NOMO-1 treated with DMSO at 0.1 percent for 48 hours (cell line): ENCODE results near the gene LAMB4.

Experiments
- DNase-seq: peaks from one replicate; lab custom pipeline; 2025; ENCODE audit not compliant: unreplicated experiment; lab: John Stamatoyannopoulos, UW

The LAMB4 gene

GRCh38 chr7:108114117-108114841 lies 15.9 kb downstream of the LAMB4 start:
- no peak for DNase-seq

GRCh38 chr7:108112683-108113082 lies 17.5 kb downstream of the LAMB4 start:
- DNase-seq = no peak

GRCh38 chr7:108109221-108109908 lies 20.8 kb downstream of the LAMB4 start:
- no peak for DNase-seq

- no peak for DNase-seq
Measured at GRCh38 chr7:108108131-108108530, 22.0 kb downstream of the LAMB4 start.

GRCh38 chr7:108104324-108104723 lies 25.8 kb downstream of the LAMB4 start:
- DNase-seq = no peak

- DNase-seq = no peak
Measured at GRCh38 chr7:108103558-108104298, 26.4 kb downstream of the LAMB4 start.

GRCh38 chr7:108102671-108103312 lies 27.4 kb downstream of the LAMB4 start:
- DNase-seq = no peak

GRCh38 chr7:108101759-108102158 lies 28.4 kb downstream of the LAMB4 start:
- no peak for DNase-seq

- no peak for DNase-seq
Measured at GRCh38 chr7:108099713-108100112, 30.4 kb downstream of the LAMB4 start.

GRCh38 chr7:108097703-108098102 lies 32.5 kb downstream of the LAMB4 start:
- DNase-seq = no peak

GRCh38 chr7:108096996-108097395 lies 33.2 kb downstream of the LAMB4 start:
- no peak for DNase-seq

GRCh38 chr7:108094933-108095710 lies 35.0 kb downstream of the LAMB4 start:
- no peak for DNase-seq

- DNase-seq = no peak
Measured at GRCh38 chr7:108094346-108094745, 35.8 kb downstream of the LAMB4 start.

- DNase-seq = no peak
Measured at GRCh38 chr7:108093851-108094331, 36.3 kb downstream of the LAMB4 start.

GRCh38 chr7:108093341-108093740 lies 36.8 kb downstream of the LAMB4 start:
- no peak for DNase-seq

GRCh38 chr7:108091461-108091831 lies 38.7 kb downstream of the LAMB4 start:
- no peak for DNase-seq

- DNase-seq = no peak
Measured at GRCh38 chr7:108090791-108091460, 39.2 kb downstream of the LAMB4 start.

GRCh38 chr7:108089381-108089780 lies 40.8 kb downstream of the LAMB4 start:
- DNase-seq = no peak

- no peak for DNase-seq
Measured at GRCh38 chr7:108088729-108089128, 41.4 kb downstream of the LAMB4 start.

GRCh38 chr7:108087778-108088177 lies 42.4 kb downstream of the LAMB4 start:
- no peak for DNase-seq
